Measurements from ENCODE around the gene PROKR1. TPM values are rescaled to one million over a fixed set of nuclear protein-coding genes. Genes with fewer than 3 reads are reported as not detected.

The PROKR1 gene
- total RNA-seq, 1 donor from 2014 or later: not detected

DNA sequence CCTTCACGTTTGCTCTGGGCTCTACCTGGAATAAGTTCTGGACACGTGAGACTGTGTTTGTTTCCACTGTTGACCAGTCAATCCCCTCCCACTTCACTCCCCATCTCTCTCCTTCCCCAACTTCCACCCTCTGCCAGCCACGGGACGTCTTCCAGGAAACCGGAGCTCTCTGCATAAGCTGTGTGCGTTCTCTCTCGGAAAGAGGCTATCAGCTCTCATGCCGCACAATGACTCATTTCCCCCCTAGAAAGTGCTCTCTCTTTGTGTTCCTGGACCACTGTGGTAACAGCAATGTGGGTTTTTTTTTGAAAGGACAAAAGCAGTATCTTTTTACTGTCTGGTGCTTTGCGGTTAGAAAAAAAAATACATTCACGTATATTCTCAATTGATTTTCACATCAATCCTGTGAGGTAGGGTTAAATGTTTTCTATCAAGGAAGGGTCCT, 10.2 kb downstream of the PROKR1 start:
- TF ChIP-seq, protein P1, sequence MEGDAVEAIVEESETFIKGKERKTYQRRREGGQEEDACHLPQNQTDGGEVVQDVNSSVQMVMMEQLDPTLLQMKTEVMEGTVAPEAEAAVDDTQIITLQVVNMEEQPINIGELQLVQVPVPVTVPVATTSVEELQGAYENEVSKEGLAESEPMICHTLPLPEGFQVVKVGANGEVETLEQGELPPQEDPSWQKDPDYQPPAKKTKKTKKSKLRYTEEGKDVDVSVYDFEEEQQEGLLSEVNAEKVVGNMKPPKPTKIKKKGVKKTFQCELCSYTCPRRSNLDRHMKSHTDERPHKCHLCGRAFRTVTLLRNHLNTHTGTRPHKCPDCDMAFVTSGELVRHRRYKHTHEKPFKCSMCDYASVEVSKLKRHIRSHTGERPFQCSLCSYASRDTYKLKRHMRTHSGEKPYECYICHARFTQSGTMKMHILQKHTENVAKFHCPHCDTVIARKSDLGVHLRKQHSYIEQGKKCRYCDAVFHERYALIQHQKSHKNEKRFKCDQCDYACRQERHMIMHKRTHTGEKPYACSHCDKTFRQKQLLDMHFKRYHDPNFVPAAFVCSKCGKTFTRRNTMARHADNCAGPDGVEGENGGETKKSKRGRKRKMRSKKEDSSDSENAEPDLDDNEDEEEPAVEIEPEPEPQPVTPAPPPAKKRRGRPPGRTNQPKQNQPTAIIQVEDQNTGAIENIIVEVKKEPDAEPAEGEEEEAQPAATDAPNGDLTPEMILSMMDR (IDR thresholded peaks at IDR 0.05; ENCODE audit: borderline replicate concordance): no peak
- H3K27ac ChIP-seq (replicated peaks): no peak overlapping the region
- H3K4me3 ChIP-seq: no peak overlapping the region
- intact Hi-C loops (cut with micrococcal nuclease): no loop called here
- DNase-seq: no peak
- H3K36me3 ChIP-seq: no peaks in the 10 kb centered on the region
- no peaks in the 10 kb centered on the region for H3K9me3 ChIP-seq (replicated peaks)
- H3K27me3 ChIP-seq (ENCODE audit: low read depth): peaks cover 66% of the 10 kb centered on the region
- no peaks in the 10 kb centered on the region for H3K4me1 ChIP-seq

DNA sequence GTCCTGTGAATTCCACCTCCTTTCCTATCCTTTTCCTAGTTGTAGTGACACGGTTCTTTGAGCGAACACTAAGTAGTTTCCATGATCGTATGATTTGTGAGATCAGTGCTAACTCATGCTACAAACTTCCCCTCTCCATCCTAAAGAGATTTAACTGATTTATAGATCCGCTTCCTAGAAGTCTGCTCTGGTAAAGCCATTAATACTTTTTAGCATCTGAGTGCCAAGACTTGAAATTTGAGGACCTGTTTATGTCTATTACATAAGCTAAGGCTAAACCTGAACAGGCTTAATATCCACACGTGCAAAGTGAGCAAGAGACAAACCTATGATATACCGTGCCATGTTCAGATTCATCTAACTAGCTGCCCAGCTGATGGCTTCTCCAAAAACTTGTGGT, 14.9 kb downstream of the PROKR1 start:
- Histone ChIP-seq H3K9me3 (replicated peaks) (no peaks in the 10 kb centered on the region), H3K4me3 (no peak overlapping the region), H3K4me1 (no peaks in the 10 kb centered on the region), H3K27ac (replicated peaks) (no peak overlapping the region), H3K27me3 (ENCODE audit: low read depth) (peaks cover 53% of the 10 kb centered on the region), H3K36me3 (no peaks in the 10 kb centered on the region)
- TF ChIP-seq, protein P1 (IDR thresholded peaks at IDR 0.05; ENCODE audit: borderline replicate concordance): no peak
- intact Hi-C loops (cut with micrococcal nuclease): no loop called here
- no peak for DNase-seq

DNA sequence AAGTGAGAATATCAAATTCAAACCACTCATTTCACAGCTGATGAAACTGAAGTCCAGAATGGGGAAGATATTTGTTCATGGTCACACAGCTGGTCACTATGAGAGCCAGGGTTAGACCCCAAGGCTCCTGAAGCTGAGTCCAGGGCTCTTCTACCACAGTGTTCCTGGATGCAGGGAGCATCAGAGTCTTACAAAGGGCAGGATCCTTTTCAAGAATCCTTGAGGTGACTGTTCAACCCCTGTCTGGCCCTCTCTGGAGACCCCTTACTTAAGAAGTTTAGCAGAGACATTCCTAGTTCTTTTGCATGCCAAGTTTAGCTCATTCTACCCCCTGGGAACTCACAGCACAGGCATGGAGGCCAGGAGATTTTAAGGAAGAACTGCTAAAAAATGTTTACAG, 15.7 kb downstream of the PROKR1 start:
- peaks cover 55% of the 10 kb centered on the region for H3K27me3 ChIP-seq (ENCODE audit: low read depth)
- H3K4me1 ChIP-seq: no peaks in the 10 kb centered on the region
- no peak overlapping the region for H3K27ac ChIP-seq (replicated peaks)
- TF ChIP-seq, protein P1 (IDR thresholded peaks at IDR 0.05; ENCODE audit: borderline replicate concordance): no peak
- no peak overlapping the region for H3K4me3 ChIP-seq
- no peak for DNase-seq
- no peaks in the 10 kb centered on the region for H3K36me3 ChIP-seq
- no peaks in the 10 kb centered on the region for H3K9me3 ChIP-seq (replicated peaks)
- intact Hi-C loops (cut with micrococcal nuclease): no loop called here

DNA sequence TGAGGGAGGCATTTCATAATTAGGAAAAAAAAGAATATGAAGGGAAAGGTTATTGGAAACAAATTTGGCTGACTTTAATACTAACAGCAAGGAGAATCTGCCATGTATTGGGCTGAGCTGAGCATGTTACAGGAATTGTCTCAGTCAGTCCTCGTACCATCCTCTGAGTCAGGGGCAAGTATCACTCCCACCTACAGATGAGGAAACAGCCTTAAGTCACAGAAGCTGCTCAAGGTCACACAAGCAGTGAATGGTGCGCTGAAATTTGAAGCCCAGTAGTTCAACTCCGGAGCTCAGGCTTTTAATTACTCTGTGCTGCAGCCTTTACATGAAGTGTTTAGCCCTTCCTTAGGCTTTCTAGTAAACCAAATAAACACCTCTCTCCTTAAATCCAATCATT, 17.3 kb downstream of the PROKR1 start:
- Histone ChIP-seq H3K9me3 (replicated peaks) (no peaks in the 10 kb centered on the region), H3K27ac (replicated peaks) (no peak overlapping the region), H3K4me3 (no peak overlapping the region), H3K27me3 (ENCODE audit: low read depth) (peaks cover 58% of the 10 kb centered on the region), H3K4me1 (no peaks in the 10 kb centered on the region), H3K36me3 (no peaks in the 10 kb centered on the region)
- no peak for DNase-seq
- TF ChIP-seq, protein P1 (IDR thresholded peaks at IDR 0.05; ENCODE audit: borderline replicate concordance): no peak
- intact Hi-C loops (cut with micrococcal nuclease): no loop called here

DNA sequence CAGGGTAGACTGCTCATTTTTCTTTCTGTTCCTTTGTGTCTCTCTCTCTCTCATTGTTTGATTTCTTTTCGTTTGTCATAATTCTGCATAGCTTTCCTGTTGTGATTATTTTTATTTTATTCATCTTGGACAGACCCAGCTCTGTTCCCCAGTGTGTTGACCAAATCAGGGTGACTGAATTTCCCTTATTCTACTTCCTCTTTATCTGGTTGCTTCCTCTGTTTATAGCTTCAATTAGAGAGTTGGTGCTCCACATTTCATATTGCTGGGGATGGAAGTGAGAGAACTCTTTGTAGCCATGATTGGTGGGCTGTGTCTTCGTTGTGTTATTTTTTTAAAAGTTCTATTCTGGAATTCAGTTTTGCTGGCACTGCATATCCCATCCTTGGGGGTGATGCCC, 19.1 kb downstream of the PROKR1 start:
- no peaks in the 10 kb centered on the region for H3K4me1 ChIP-seq
- TF ChIP-seq, protein P1 (IDR thresholded peaks at IDR 0.05; ENCODE audit: borderline replicate concordance): no peak
- peaks cover 43% of the 10 kb centered on the region for H3K27me3 ChIP-seq (ENCODE audit: low read depth)
- no peak overlapping the region for H3K27ac ChIP-seq (replicated peaks)
- intact Hi-C loops (cut with micrococcal nuclease): no loop called here
- peaks cover 3% of the 10 kb centered on the region for H3K9me3 ChIP-seq (replicated peaks)
- H3K4me3 ChIP-seq: no peak overlapping the region
- no peak for DNase-seq
- no peaks in the 10 kb centered on the region for H3K36me3 ChIP-seq

All from left ventricle myocardium inferior (tissue), 1 donor.